ENCODE data around the gene MORN1. TPM values are rescaled to one million over a fixed set of nuclear protein-coding genes. Genes with fewer than 3 reads are reported as not detected.

MORN1 gene
- total and polyA plus RNA-seq, 2 of the 8 experiments (the other 6 are each of a cell fraction or from before 2014, with no cell fraction given): 5.0 to 9.1 TPM

- H4K8ac ChIP-seq (ENCODE audit: extremely low read depth, insufficient read depth, low read length): no peak overlapping the region
- no peak overlapping the region for H2AFZ ChIP-seq (ENCODE audit: low read length)
- no peak overlapping the region for H2BK5ac ChIP-seq (ENCODE audit: low read depth, low read length)
- H2BK12ac ChIP-seq (ENCODE audit: low read depth, low read length): no peak overlapping the region
- POLR2A ChIA-PET (ENCODE audit: partially characterized antibody): interaction anchor here (4.4 to 6.7 kb wide), 2 partner anchors 8 to 13 kb away, joined by 29 read pairs; partner anchors contain the start of genes MORN1 and RER1
- H3K14ac ChIP-seq (ENCODE audit: insufficient read length): no peak overlapping the region
- no peak overlapping the region for H2BK120ac ChIP-seq (replicated peaks; ENCODE audit: low read depth, low read length)
- no peaks in the 10 kb centered on the region for H3K27me3 ChIP-seq (replicated peaks in 1 of 4; ENCODE audit: control insufficient read depth in 3 of 4, extremely low read depth in 1 of 4, insufficient read depth in 3 of 4, low read length in 3 of 4)
- H3K56ac ChIP-seq (replicated peaks; ENCODE audit: insufficient read length, low read depth, low read length): no peak overlapping the region
- H3K4me1 ChIP-seq (replicated peaks in 1 of 4; ENCODE audit: control insufficient read depth in 3 of 4, insufficient read depth in 4 of 4, low read length in 3 of 4): no peaks in the 10 kb centered on the region
- no peak overlapping the region for H4K91ac ChIP-seq (replicated peaks; ENCODE audit: insufficient read length, low read length)
- H2BK15ac ChIP-seq (ENCODE audit: low read length): no peak overlapping the region
- H3K23ac ChIP-seq (ENCODE audit: insufficient read length): no peak overlapping the region
- no peak overlapping the region for H3K9ac ChIP-seq (replicated peaks in 1 of 4; ENCODE audit: extremely low read depth in 1 of 4, low read depth in 3 of 4, low read length in 3 of 4)
- CTCF ChIA-PET (ENCODE audit: partially characterized antibody): no interaction called here
- no peaks in the 10 kb centered on the region for H3K23me2 ChIP-seq (ENCODE audit: low read depth, low read length)
- WGBS, 2 experiments (ENCODE audit: extremely low coverage in 1 of 2, insufficient coverage in 1 of 2, insufficient read length in 1 of 2, insufficient replicate concordance in 2 of 2, low coverage in 1 of 2, low lambda C conversion rate in 2 of 2, missing lambda C conversion rate in 1 of 2): 96% methylated on average over 24 of the region's 28 CpGs; no CpG with 5 or more reads in 1 of the 2 experiments
- no peak overlapping the region for H2AK5ac ChIP-seq (ENCODE audit: low read depth, low read length)
- H4K5ac ChIP-seq (ENCODE audit: insufficient read length, low read depth, low read length): no peak overlapping the region
- no peak overlapping the region for H2BK20ac ChIP-seq (ENCODE audit: low read length)
- FAIRE-seq (no peak), DNase-seq (ENCODE audit: low read depth in 1 of 2, low spot score in 2 of 2) (no peak)
- no peaks in the 10 kb centered on the region for H3K9me3 ChIP-seq (ENCODE audit: insufficient read depth in 2 of 2, low read depth in 1 of 2, low read length in 1 of 2)
- H3K79me1 ChIP-seq (ENCODE audit: low read depth, low read length): no peaks in the 10 kb centered on the region; the same call in 1 of the 2 replicates
- H3K79me2 ChIP-seq (ENCODE audit: control insufficient read depth in 1 of 2, insufficient read depth in 2 of 2, low read length in 2 of 2): no peaks in the 10 kb centered on the region
- H3K4me3 ChIP-seq (ENCODE audit: extremely low read depth in 1 of 4, insufficient read depth in 2 of 4, low read depth in 3 of 4, low read length in 4 of 4): no peak overlapping the region
- 0 out of 2 replicates have a peak, but pooled peaks have one; percentile 50 for TF ChIP-seq POLR2AphosphoS5 (IDR thresholded peaks at IDR 0.05; ENCODE audit: low read depth, low read length)
- no peak for TF ChIP-seq SIRT6 (IDR thresholded peaks at IDR 0.05; ENCODE audit: low read length)
- H4K20me1 ChIP-seq (replicated peaks in 1 of 2; ENCODE audit: control insufficient read depth in 1 of 2, insufficient read depth in 2 of 2, low read length in 2 of 2): peaks cover 4 to 29% of the 10 kb centered on the region in 2 experiments
- no peak overlapping the region for H3K4me2 ChIP-seq (ENCODE audit: insufficient read depth in 1 of 2, low read depth in 2 of 2, low read length in 2 of 2)
- H3K4ac ChIP-seq (replicated peaks; ENCODE audit: insufficient read length, low read depth, low read length): no peak overlapping the region
- H3K36me3 ChIP-seq (ENCODE audit: control insufficient read depth in 2 of 4, insufficient read depth in 4 of 4, low read length in 3 of 4): peaks cover 20 to 51% (median 42%) of the 10 kb centered on the region in 4 experiments
- no peak overlapping the region for H3K18ac ChIP-seq (ENCODE audit: extremely low read depth, low read length)
- no peak overlapping the region for H3K27ac ChIP-seq (ENCODE audit: low read depth, low read length)
These were observed 14.4 kb upstream of the MORN1 start for GRCh38 chr1:2405588-2406295.

All from H1 (cell line).